H1 (cell line): ENCODE results near the gene DENND1A. TPM values are rescaled to one million over a fixed set of nuclear protein-coding genes. Genes with fewer than 3 reads are reported as not detected.

Source experiments
- CBX8 ChIP-seq: fragments of 300-800, 300-1000 bp; sonication (generic); IDR thresholded peaks from 2 replicates; pipeline ENCODE4 v1.7.1; 2016; ENCODE audit warnings: low read depth, low read length, borderline replicate concordance
- EGR1 ChIP-seq: IDR thresholded peaks from 2 replicates; pipeline ENCODE4 v1.6.1; 2011; ENCODE audit warnings: low read depth, low read length, borderline replicate concordance
- KDM5A ChIP-seq: fragments of 200-600 bp; IDR thresholded peaks from 2 replicates; pipeline ENCODE4 v1.7.1; 2012; ENCODE audit warnings: mild to moderate bottlenecking, low read length, inconsistent platforms, mixed read lengths
- POLR2A ChIP-seq, 2 experiments: IDR thresholded peaks; 1 replicate in 1 of 2; 2 replicates in 1 of 2; pipeline ENCODE4 v1.6.1; 2011; ENCODE audit warnings: low read depth in 2 of 2, low read length in 2 of 2, mild to moderate bottlenecking in 2 of 2; ENCODE audit errors: control extremely low read depth in 1 of 2
- SAP30 ChIP-seq: fragments of 300-600 bp; sonication (generic); IDR thresholded peaks from 2 replicates; pipeline ENCODE4 v1.7.1; 2012; ENCODE audit warnings: low read length, moderate library complexity, mild to moderate bottlenecking, inconsistent platforms; ENCODE audit not compliant: insufficient read depth, insufficient replicate concordance
- SIRT6 ChIP-seq: IDR thresholded peaks from one replicate; pipeline ENCODE4 v1.7.1; 2012; ENCODE audit warnings: low read length, inconsistent platforms
- SP1 ChIP-seq: IDR thresholded peaks from 2 replicates; pipeline ENCODE4 v1.6.1; 2011; ENCODE audit warnings: low read depth, low read length
- SRF ChIP-seq: IDR thresholded peaks from 2 replicates; pipeline ENCODE4 v1.6.1; 2011; ENCODE audit warnings: mild to moderate bottlenecking, low read depth, low read length, moderate library complexity
- polyA plus RNA-seq, 7 experiments: library from polyadenylated mRNA; depleted of rRNA in 3 of 7; stranded (reverse) in 5 of 7; unstranded in 2 of 7; fragments of >200 nt in 5 of 7; fragments of 200-250 nt in 2 of 7; gene quantifications; 1 replicate in 5 of 7; 2 replicates in 1 of 7; 4 replicates in 1 of 7; pipeline versions ENCODE4 v1.2.1 to v1.2.3, GENCODE V29; 2011 to 2013; ENCODE audit warnings: missing spikeins in 2 of 7, mixed read lengths in 2 of 7
- total RNA-seq: library from RNA; stranded (reverse); fragmentation: NEBNext Ultra II Directional; extraction: Animal tissue kit (Norgen Biotek cat#: 25700); gene quantifications from 2 replicates; pipeline ENCODE4 v1.2.1, GENCODE V29; 2021

Gene DENND1A
- total and polyA plus RNA-seq, 2 of the 8 experiments (the other 6 are each of a cell fraction or from before 2014, with no cell fraction given): 24.1 to 26.4 TPM

DNA sequence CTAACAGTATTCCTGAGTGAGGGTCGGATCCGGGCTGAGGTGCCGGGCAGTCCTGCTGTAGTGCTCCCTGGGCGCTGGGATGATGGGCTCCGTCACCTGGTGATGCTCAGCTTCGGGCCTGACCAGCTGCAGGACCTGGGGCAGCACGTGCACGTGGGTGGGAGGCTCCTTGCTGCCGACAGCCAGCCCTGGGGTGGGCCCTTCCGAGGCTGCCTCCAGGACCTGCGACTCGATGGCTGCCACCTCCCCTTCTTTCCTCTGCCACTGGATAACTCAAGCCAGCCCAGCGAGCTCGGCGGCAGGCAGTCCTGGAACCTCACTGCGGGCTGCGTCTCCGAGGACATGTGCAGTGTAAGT, 558.7 kb downstream of the DENND1A start (continued):
- TF ChIP-seq SRF (no peak), SP1 (no peak), POLR2A (IDR thresholded peaks at IDR 0.05; ENCODE audit: control extremely low read depth in 1 of 2, low read depth in 2 of 2, low read length in 2 of 2) (no peak), SIRT6 (no peak), KDM5A (no peak), EGR1 (no peak), CBX8 (no peak), SAP30 (no peak)
